ENCODE data around the gene CENPF.

CENPF gene

GRCh38 chr1:214650664-214651063 lies 47.7 kb downstream of the CENPF start:
- no peak for TF ChIP-seq CEBPB (IDR thresholded peaks at IDR 0.05)
- no peak for TF ChIP-seq EGR1 (IDR thresholded peaks at IDR 0.05)
- TF ChIP-seq ZBTB7A (IDR thresholded peaks at IDR 0.05; ENCODE audit: low read depth): no peak
- TF ChIP-seq TAF1 (IDR thresholded peaks at IDR 0.05; ENCODE audit: low read depth): no peak
- TF ChIP-seq TEAD4 (IDR thresholded peaks at IDR 0.05): no peak
- no peak for TF ChIP-seq YY1 (IDR thresholded peaks at IDR 0.05; ENCODE audit: low read depth)
- no peak for TF ChIP-seq CREB1 (IDR thresholded peaks at IDR 0.05; ENCODE audit: low read depth)
- no peak for TF ChIP-seq EP300 (IDR thresholded peaks at IDR 0.05; ENCODE audit: borderline replicate concordance)
- TF ChIP-seq TCF12 (IDR thresholded peaks at IDR 0.05; ENCODE audit: low read depth): no peak
- TF ChIP-seq, protein P1, sequence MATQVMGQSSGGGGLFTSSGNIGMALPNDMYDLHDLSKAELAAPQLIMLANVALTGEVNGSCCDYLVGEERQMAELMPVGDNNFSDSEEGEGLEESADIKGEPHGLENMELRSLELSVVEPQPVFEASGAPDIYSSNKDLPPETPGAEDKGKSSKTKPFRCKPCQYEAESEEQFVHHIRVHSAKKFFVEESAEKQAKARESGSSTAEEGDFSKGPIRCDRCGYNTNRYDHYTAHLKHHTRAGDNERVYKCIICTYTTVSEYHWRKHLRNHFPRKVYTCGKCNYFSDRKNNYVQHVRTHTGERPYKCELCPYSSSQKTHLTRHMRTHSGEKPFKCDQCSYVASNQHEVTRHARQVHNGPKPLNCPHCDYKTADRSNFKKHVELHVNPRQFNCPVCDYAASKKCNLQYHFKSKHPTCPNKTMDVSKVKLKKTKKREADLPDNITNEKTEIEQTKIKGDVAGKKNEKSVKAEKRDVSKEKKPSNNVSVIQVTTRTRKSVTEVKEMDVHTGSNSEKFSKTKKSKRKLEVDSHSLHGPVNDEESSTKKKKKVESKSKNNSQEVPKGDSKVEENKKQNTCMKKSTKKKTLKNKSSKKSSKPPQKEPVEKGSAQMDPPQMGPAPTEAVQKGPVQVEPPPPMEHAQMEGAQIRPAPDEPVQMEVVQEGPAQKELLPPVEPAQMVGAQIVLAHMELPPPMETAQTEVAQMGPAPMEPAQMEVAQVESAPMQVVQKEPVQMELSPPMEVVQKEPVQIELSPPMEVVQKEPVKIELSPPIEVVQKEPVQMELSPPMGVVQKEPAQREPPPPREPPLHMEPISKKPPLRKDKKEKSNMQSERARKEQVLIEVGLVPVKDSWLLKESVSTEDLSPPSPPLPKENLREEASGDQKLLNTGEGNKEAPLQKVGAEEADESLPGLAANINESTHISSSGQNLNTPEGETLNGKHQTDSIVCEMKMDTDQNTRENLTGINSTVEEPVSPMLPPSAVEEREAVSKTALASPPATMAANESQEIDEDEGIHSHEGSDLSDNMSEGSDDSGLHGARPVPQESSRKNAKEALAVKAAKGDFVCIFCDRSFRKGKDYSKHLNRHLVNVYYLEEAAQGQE (IDR thresholded peaks at IDR 0.05; ENCODE audit: low read depth): no peak
- TF ChIP-seq RAD21 (IDR thresholded peaks at IDR 0.05; ENCODE audit: low read depth): no peak
- no peak for TF ChIP-seq FOXM1 (IDR thresholded peaks at IDR 0.05; ENCODE audit: borderline replicate concordance, low read depth)
- TF ChIP-seq, protein P2, sequence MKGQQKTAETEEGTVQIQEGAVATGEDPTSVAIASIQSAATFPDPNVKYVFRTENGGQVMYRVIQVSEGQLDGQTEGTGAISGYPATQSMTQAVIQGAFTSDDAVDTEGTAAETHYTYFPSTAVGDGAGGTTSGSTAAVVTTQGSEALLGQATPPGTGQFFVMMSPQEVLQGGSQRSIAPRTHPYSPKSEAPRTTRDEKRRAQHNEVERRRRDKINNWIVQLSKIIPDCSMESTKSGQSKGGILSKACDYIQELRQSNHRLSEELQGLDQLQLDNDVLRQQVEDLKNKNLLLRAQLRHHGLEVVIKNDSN (IDR thresholded peaks at IDR 0.05): no peak
- no peak for TF ChIP-seq NFIC (IDR thresholded peaks at IDR 0.05)
- TF ChIP-seq MAX (IDR thresholded peaks at IDR 0.05): no peak

GRCh38 chr1:214657299-214657698 lies 54.3 kb downstream of the CENPF start:
- TF ChIP-seq NFIC (IDR thresholded peaks at IDR 0.05) (no peak), TAF1 (IDR thresholded peaks at IDR 0.05; ENCODE audit: low read depth) (no peak), CREB1 (IDR thresholded peaks at IDR 0.05; ENCODE audit: low read depth) (no peak), ZBTB7A (IDR thresholded peaks at IDR 0.05; ENCODE audit: low read depth) (no peak), TEAD4 (IDR thresholded peaks at IDR 0.05) (no peak), RAD21 (IDR thresholded peaks at IDR 0.05; ENCODE audit: low read depth) (no peak), EGR1 (IDR thresholded peaks at IDR 0.05) (no peak), EP300 (IDR thresholded peaks at IDR 0.05; ENCODE audit: borderline replicate concordance) (no peak), YY1 (IDR thresholded peaks at IDR 0.05; ENCODE audit: low read depth) (no peak)

DNA sequence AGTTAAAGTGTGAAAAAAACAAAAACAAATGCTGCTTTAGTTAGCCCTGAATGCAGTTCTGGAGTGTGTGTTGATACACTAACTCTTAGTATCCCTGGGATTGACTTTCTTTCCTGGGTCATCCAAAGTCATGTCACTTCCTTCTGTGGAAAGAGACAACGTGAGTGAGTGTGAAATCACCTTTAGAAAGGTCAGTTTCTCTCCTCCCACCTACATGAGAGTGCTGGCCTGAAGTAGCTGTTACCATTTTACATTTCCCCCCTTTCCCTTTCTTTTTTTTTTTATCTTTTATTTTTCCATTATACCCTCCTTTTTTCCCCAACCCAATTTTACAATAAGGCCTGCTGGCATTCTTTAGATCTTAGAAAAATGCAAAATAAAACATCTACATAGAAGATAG lies 55.2 kb downstream of the CENPF start:
- no peak for TF ChIP-seq YY1 (IDR thresholded peaks at IDR 0.05; ENCODE audit: low read depth)
- TF ChIP-seq EGR1 (IDR thresholded peaks at IDR 0.05): no peak
- no peak for TF ChIP-seq EP300 (IDR thresholded peaks at IDR 0.05; ENCODE audit: borderline replicate concordance)
- TF ChIP-seq, protein P1 (IDR thresholded peaks at IDR 0.05; ENCODE audit: low read depth): no peak
- no peak for TF ChIP-seq FOXM1 (IDR thresholded peaks at IDR 0.05; ENCODE audit: borderline replicate concordance, low read depth)
- no peak for TF ChIP-seq RAD21 (IDR thresholded peaks at IDR 0.05; ENCODE audit: low read depth)
- TF ChIP-seq TAF1 (IDR thresholded peaks at IDR 0.05; ENCODE audit: low read depth): no peak
- TF ChIP-seq CEBPB (IDR thresholded peaks at IDR 0.05): no peak
- no peak for TF ChIP-seq CREB1 (IDR thresholded peaks at IDR 0.05; ENCODE audit: low read depth)
- TF ChIP-seq MAX (IDR thresholded peaks at IDR 0.05): no peak
- no peak for TF ChIP-seq TEAD4 (IDR thresholded peaks at IDR 0.05)
- no peak for TF ChIP-seq ZBTB7A (IDR thresholded peaks at IDR 0.05; ENCODE audit: low read depth)

DNA sequence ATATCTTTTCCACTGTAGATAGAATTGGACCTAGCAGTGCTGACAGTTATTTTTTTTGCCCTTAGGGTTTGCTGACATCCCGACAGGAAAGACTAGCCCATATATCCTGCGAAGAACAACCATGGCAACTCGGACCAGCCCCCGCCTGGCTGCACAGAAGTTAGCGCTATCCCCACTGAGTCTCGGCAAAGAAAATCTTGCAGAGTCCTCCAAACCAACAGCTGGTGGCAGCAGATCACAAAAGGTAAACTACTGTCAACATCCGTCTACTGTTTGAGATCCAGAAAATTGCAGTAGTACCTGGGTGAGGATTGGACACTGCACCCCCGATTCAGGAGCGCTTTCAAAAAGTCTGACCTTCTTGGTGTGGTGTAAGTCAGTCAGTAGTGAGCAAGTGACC lies 55.8 kb downstream of the CENPF start:
- TF ChIP-seq MAX (IDR thresholded peaks at IDR 0.05) (no peak), FOXM1 (IDR thresholded peaks at IDR 0.05; ENCODE audit: borderline replicate concordance, low read depth) (no peak), YY1 (IDR thresholded peaks at IDR 0.05; ENCODE audit: low read depth) (no peak), CEBPB (IDR thresholded peaks at IDR 0.05) (no peak), ZBTB7A (IDR thresholded peaks at IDR 0.05; ENCODE audit: low read depth) (no peak), NFIC (IDR thresholded peaks at IDR 0.05) (no peak), TEAD4 (IDR thresholded peaks at IDR 0.05) (no peak), RAD21 (IDR thresholded peaks at IDR 0.05; ENCODE audit: low read depth) (no peak; the same call in 1 of the 2 replicates), EP300 (IDR thresholded peaks at IDR 0.05; ENCODE audit: borderline replicate concordance) (no peak), TCF12 (IDR thresholded peaks at IDR 0.05; ENCODE audit: low read depth) (no peak), CREB1 (IDR thresholded peaks at IDR 0.05; ENCODE audit: low read depth) (no peak), EGR1 (IDR thresholded peaks at IDR 0.05) (no peak), TAF1 (IDR thresholded peaks at IDR 0.05; ENCODE audit: low read depth) (no peak)
- TF ChIP-seq, protein P2 (IDR thresholded peaks at IDR 0.05): no peak
- TF ChIP-seq, protein P1 (IDR thresholded peaks at IDR 0.05; ENCODE audit: low read depth): no peak

Data from Ishikawa (cell line).